IMR-90 (cell line): ENCODE data around the gene DNAJB4. TPM values are rescaled to one million over a fixed set of nuclear protein-coding genes. Genes with fewer than 3 reads are reported as not detected.

Experiments used
- ATAC-seq: fragments of 200-7000 bp; cut with Tn5 transposase; 2 replicates; pipeline ENCODE4 v1.9.1; 2020; ENCODE audit warnings: low read depth, mild to moderate bottlenecking, moderate library complexity
- BruUV-seq: library from RNA; stranded (reverse); fragments of 400-500 nt; replicated peaks from 2 replicates; lab custom pipeline; 2021; lab: Mats Ljungman, UMichigan
- CTCF ChIA-PET: fragments of 300-600 bp; formaldehyde crosslinking; extraction: SDS; loops from one replicate; lab custom pipeline; 2021; ENCODE audit warnings: antibody characterized with exemption; lab: Yijun Ruan, JAX
- POLR2A ChIA-PET: fragments of 300-600 bp; sonication (Branson Sonifier 250); formaldehyde crosslinking; loops from one replicate; lab custom pipeline; 2022; ENCODE audit warnings: antibody characterized with exemption; ENCODE audit not compliant: unreplicated experiment; lab: Charles Lee
- DNase-seq: peaks from one replicate; pipeline ENCODE4 v3.0.0; 2013
- H2AFZ ChIP-seq: replicated peaks from 2 replicates; pipeline ENCODE3; 2013; ENCODE audit warnings: low read length, mild to moderate bottlenecking; ENCODE audit not compliant: poor library complexity
- H2AK5ac ChIP-seq: 2 replicates; pipeline ENCODE4 v1.6.1; 2013; ENCODE audit warnings: low read depth, low read length, inconsistent platforms
- H2AK9ac ChIP-seq: replicated peaks from 2 replicates; pipeline ENCODE3; 2013; ENCODE audit warnings: mild to moderate bottlenecking, low read depth, low read length, moderate library complexity; ENCODE audit not compliant: poor library complexity
- H2BK120ac ChIP-seq: 2 replicates; pipeline ENCODE4 v1.6.1; 2013; ENCODE audit warnings: low read depth, low read length, inconsistent platforms
- H2BK15ac ChIP-seq: 3 replicates; pipeline ENCODE4 v1.6.1; 2013; ENCODE audit warnings: low read depth, low read length, inconsistent platforms
- H2BK20ac ChIP-seq: 2 replicates; pipeline ENCODE4 v1.6.1; 2013; ENCODE audit warnings: low read depth, mild to moderate bottlenecking, inconsistent platforms, low read length, moderate library complexity
- H2BK5ac ChIP-seq: 2 replicates; pipeline ENCODE4 v1.6.1; 2013; ENCODE audit warnings: mild to moderate bottlenecking, low read depth, low read length, inconsistent platforms; ENCODE audit not compliant: poor library complexity, severe bottlenecking
- H3K14ac ChIP-seq: replicated peaks from 2 replicates; pipeline ENCODE4 v1.6.1; 2013; ENCODE audit warnings: low read depth, low read length, inconsistent platforms
- H3K18ac ChIP-seq: 2 replicates; pipeline ENCODE4 v1.6.1; 2013; ENCODE audit warnings: low read depth, low read length, control low read depth
- H3K23ac ChIP-seq: 2 replicates; pipeline ENCODE4 v1.6.1; 2013; ENCODE audit warnings: low read depth, low read length, inconsistent platforms
- H3K27ac ChIP-seq: 2 replicates; pipeline ENCODE4 v1.5.1; 2013; ENCODE audit warnings: mild to moderate bottlenecking, control low read depth, low read length; ENCODE audit not compliant: insufficient read depth
- H3K27me3 ChIP-seq: 2 replicates; pipeline ENCODE4 v1.6.1; 2013; ENCODE audit warnings: low read length; ENCODE audit not compliant: control insufficient read depth, insufficient read depth
- H3K36me3 ChIP-seq: 2 replicates; pipeline ENCODE4 v1.6.1; 2013; ENCODE audit warnings: low read length, mixed read lengths; ENCODE audit not compliant: control insufficient read depth, insufficient read depth
- H3K4ac ChIP-seq: 2 replicates; pipeline ENCODE4 v1.6.1; 2013; ENCODE audit warnings: low read depth, low read length, inconsistent platforms
- H3K4me1 ChIP-seq: 2 replicates; pipeline ENCODE4 v1.6.1; 2013; ENCODE audit warnings: low read length, mixed read lengths; ENCODE audit not compliant: control insufficient read depth, insufficient read depth
- H3K4me2 ChIP-seq: 2 replicates; pipeline ENCODE4 v1.6.1; 2013; ENCODE audit warnings: low read depth, mild to moderate bottlenecking, control low read depth, low read length, moderate library complexity
- H3K4me3 ChIP-seq: 2 replicates; pipeline ENCODE4 v1.5.1; 2013; ENCODE audit warnings: low read depth, mild to moderate bottlenecking, control low read depth, low read length, moderate library complexity; ENCODE audit not compliant: insufficient read depth
- H3K56ac ChIP-seq: 2 replicates; pipeline ENCODE4 v1.6.1; 2013; ENCODE audit warnings: low read length, inconsistent platforms; ENCODE audit not compliant: insufficient read depth; ENCODE audit errors: extremely low read depth
- H3K79me1 ChIP-seq, 2 experiments: 2 replicates each; pipeline ENCODE4 v1.6.1; 2013; ENCODE audit warnings: low read length in 2 of 2, inconsistent platforms in 1 of 2, low read depth in 1 of 2
- H3K9ac ChIP-seq: 2 replicates; pipeline ENCODE4 v1.6.1; 2013; ENCODE audit warnings: low read depth, low read length, control low read depth
- H3K9me1 ChIP-seq: 2 replicates; pipeline ENCODE4 v1.6.1; 2013; ENCODE audit warnings: low read length, inconsistent platforms; ENCODE audit not compliant: insufficient read depth
- H3K9me3 ChIP-seq: 2 replicates; pipeline ENCODE4 v1.6.1; 2013; ENCODE audit warnings: low read length; ENCODE audit not compliant: control insufficient read depth, insufficient read depth
- H4K20me1 ChIP-seq: 2 replicates; pipeline ENCODE4 v1.6.1; 2013; ENCODE audit warnings: low read length, inconsistent platforms; ENCODE audit not compliant: insufficient read depth
- H4K5ac ChIP-seq: 2 replicates; pipeline ENCODE4 v1.6.1; 2013; ENCODE audit warnings: mild to moderate bottlenecking, low read depth, low read length, control low read depth
- H4K8ac ChIP-seq, 2 experiments: 2 replicates each; pipeline ENCODE4 v1.6.1; 2013; ENCODE audit warnings: low read depth in 2 of 2, low read length in 2 of 2, control low read depth in 1 of 2, inconsistent platforms in 1 of 2
- H4K91ac ChIP-seq: 2 replicates; pipeline ENCODE4 v1.6.1; 2013; ENCODE audit warnings: low read depth, low read length, inconsistent platforms; ENCODE audit not compliant: insufficient read depth
- BHLHE40 ChIP-seq: fragments of 150-350 bp; IDR thresholded peaks from 2 replicates; pipeline ENCODE4 v1.6.1; 2016; ENCODE audit warnings: mild to moderate bottlenecking, low read depth, low read length
- CHD1 ChIP-seq: IDR thresholded peaks from 2 replicates; pipeline ENCODE4 v1.6.1; 2012; ENCODE audit warnings: low read depth, low read length, improper control_type of control experiment
- MAZ ChIP-seq: IDR thresholded peaks from 2 replicates; pipeline ENCODE4 v1.6.1; 2012; ENCODE audit warnings: low read depth, mild to moderate bottlenecking, low read length, improper control_type of control experiment, moderate library complexity, borderline replicate concordance
- WGBS, 2 experiments: methylation state at CpG; one replicate each; pipeline versions ENCODE4 v1.1.5 to v1.1.7; 2013; ENCODE audit warnings: missing lambda C conversion rate in 2 of 2; ENCODE audit not compliant: insufficient read length in 1 of 2; ENCODE audit errors: extremely low coverage in 2 of 2; 5-methylcytosine and 5-hydroxymethylcytosine counted together
- dilution Hi-C: fragments of 300-500 bp; cut with HindIII; formaldehyde crosslinking; loops from one replicate; pipeline ENCODE4 v1.14.3; 2018; ENCODE audit warnings: low sequenced_read_pairs; ENCODE audit not compliant: unreplicated experiment
- in situ Hi-C: fragments of 300-500 bp; cut with MboI; formaldehyde crosslinking; loops from 3 replicates; pipeline ENCODE4 v1.14.3; 2019; ENCODE audit warnings: low sequenced_read_pairs, inconsistent platforms, mixed read lengths
- intact Hi-C: fragments of 100-400 bp; cut with micrococcal nuclease; formaldehyde crosslinking; loops from 2 replicates; pipeline ENCODE4 v1.10.0; 2022
- polyA plus RNA-seq, 3 experiments: library from polyadenylated mRNA; depleted of rRNA; stranded (reverse); fragments of >200 nt; gene quantifications; 2 replicates each; pipeline ENCODE4 v1.2.3, GENCODE V29; 2012; ENCODE audit warnings: low replicate concordance in 1 of 3
- total RNA-seq: library from RNA; depleted of rRNA; stranded (reverse); fragments of >200 nt; gene quantifications from 2 replicates; pipeline ENCODE4 v1.2.3, GENCODE V29; 2012

The DNAJB4 gene
- total and polyA plus RNA-seq, 2 of the 4 experiments (the other 2 are of a cell fraction): 30.6 to 31.0 TPM

DNA sequence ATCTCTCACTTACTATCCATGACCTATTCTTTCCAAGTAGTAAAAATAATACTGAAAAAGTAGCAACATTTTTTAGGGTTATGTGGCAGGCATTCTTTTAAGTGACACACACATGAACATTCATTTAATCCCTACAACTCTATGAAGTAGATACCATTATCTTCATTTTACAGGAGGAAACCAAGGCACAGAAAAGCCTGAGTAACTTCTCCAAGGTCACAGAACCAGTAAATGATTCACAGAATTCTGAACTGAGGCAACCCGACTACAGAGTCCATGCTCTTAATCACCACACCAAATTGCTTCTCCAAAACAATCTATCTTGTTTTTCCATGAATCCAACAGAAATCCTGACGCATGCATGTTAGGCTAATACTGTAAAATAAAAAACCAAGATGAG is 43.3 kb upstream of the DNAJB4 start:
- Histone ChIP-seq H3K79me1 (peaks cover 35 to 61% of the 10 kb centered on the region in 2 experiments), H3K4me2 (no peak overlapping the region), H3K9me1 (peaks cover 8% of the 10 kb centered on the region), H3K56ac (no peak overlapping the region), H4K5ac (no peak overlapping the region), H3K9me3 (no peaks in the 10 kb centered on the region), H2AK9ac (no peak overlapping the region), H3K14ac (no peak overlapping the region), H3K4ac (no peak overlapping the region), H2BK5ac (no peak overlapping the region), H4K20me1 (peaks cover 28% of the 10 kb centered on the region), H2BK120ac (no peak overlapping the region), H2AK5ac (no peak overlapping the region), H4K91ac (no peak overlapping the region), H3K9ac (no peak overlapping the region), H3K4me3 (no peak overlapping the region), H2BK15ac (no peak overlapping the region), H3K27ac (no peak overlapping the region), H3K36me3 (peaks cover 64% of the 10 kb centered on the region), H4K8ac (no peak overlapping the region), H2AFZ (no peak overlapping the region), H2BK20ac (no peak overlapping the region), H3K27me3 (no peaks in the 10 kb centered on the region), H3K18ac (no peak overlapping the region), H3K23ac (no peak overlapping the region), H3K4me1 (peaks cover 7% of the 10 kb centered on the region)
- dilution Hi-C loops: no loop called here
- intact Hi-C loops: no loop called here
- no peak for ATAC-seq
- no peak for DNase-seq
- 83% methylated on average over 2 of the region's 2 CpGs; no CpG with 5 or more reads in 1 of the 2 experiments for WGBS, 2 experiments
- no peak for TF ChIP-seq MAZ
- no peak for TF ChIP-seq CHD1
- no peak for TF ChIP-seq BHLHE40
- ChIA-PET CTCF (no interaction called here), POLR2A (no interaction called here)
- in situ Hi-C loops: no loop called here
- BruUV-seq: no TSS peak
